ENCODE measurements around the gene CYBA. TPM values are rescaled to one million over a fixed set of nuclear protein-coding genes. Genes with fewer than 3 reads are reported as not detected.

Gene CYBA
- polyA plus RNA-seq, 1 donor (not counting 4 experiments of a cell fraction or from before 2014, with no cell fraction given): 4.4 TPM

DNA sequence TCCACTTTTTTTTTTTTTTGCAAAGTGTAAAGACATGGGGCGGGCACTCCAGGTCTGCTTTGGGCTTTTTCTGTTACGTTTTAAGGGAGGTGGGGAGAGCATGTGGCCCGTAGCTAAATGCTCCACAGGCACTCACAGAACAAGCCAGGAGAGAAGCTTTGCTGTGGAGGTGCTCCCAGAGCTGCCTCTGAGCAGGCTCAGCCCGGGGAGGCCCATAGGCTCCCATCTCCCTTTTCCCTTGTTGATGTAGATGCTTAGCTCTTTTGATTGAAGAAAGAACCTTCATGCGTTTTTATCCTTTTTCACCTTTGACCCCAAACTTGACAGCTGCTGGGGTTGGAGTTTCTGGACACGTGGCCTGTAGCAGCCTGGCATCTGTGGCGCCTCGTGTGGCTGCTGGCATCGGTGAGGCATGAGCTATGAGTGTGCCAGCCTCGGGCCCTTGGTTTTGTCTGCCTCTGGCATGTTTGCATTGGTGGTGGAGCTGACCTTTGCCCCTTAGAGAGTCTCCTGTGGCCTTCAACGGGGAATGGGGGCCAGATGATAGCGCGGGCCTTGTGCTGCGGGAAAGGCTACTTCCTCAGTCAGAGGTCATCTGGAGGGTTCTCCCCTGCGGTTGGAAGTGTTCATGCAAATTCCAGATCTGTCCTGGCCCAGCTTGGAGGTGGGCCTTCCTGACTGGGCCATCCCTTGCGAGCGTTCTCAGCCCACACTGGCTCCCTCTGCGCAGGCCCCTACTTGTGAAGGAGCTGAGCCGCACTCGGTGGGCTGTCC, 32.5 kb downstream of the CYBA start:
- DNase-seq (ENCODE audit: low read depth, low spot score) (no peak), FAIRE-seq (no peak)
- TF ChIP-seq, protein P1, sequence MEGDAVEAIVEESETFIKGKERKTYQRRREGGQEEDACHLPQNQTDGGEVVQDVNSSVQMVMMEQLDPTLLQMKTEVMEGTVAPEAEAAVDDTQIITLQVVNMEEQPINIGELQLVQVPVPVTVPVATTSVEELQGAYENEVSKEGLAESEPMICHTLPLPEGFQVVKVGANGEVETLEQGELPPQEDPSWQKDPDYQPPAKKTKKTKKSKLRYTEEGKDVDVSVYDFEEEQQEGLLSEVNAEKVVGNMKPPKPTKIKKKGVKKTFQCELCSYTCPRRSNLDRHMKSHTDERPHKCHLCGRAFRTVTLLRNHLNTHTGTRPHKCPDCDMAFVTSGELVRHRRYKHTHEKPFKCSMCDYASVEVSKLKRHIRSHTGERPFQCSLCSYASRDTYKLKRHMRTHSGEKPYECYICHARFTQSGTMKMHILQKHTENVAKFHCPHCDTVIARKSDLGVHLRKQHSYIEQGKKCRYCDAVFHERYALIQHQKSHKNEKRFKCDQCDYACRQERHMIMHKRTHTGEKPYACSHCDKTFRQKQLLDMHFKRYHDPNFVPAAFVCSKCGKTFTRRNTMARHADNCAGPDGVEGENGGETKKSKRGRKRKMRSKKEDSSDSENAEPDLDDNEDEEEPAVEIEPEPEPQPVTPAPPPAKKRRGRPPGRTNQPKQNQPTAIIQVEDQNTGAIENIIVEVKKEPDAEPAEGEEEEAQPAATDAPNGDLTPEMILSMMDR (optimal IDR thresholded peaks at IDR 0.05 in 1 of 3, IDR thresholded peaks at IDR 0.05 in 1 of 3, conservative IDR thresholded peaks at IDR 0.05 in 1 of 3; ENCODE audit: extremely low read depth in 1 of 3, insufficient read depth in 2 of 3, low read length in 3 of 3): no peak
- TF ChIP-seq EZH2 (IDR thresholded peaks at IDR 0.05; ENCODE audit: low read length): no peak
- dilution Hi-C loops (cut with MboI; ENCODE audit: extremely low pct_ligation_motif_present, low sequenced_read_pairs): no loop called here
- H3K4me3 ChIP-seq (ENCODE audit: control insufficient read depth in 2 of 3, extremely low read depth in 1 of 3, insufficient read depth in 2 of 3, low read depth in 1 of 3, low read length in 3 of 3): no peak overlapping the region
- H3K27me3 ChIP-seq (ENCODE audit: control insufficient read depth, extremely low read depth, insufficient read depth, low read length): no peaks in the 10 kb centered on the region
- no peaks in the 10 kb centered on the region for H3K4me1 ChIP-seq (ENCODE audit: control insufficient read depth, extremely low read depth, insufficient read depth, low read length)
- peaks cover 18 to 34% of the 10 kb centered on the region in 2 experiments for H3K36me3 ChIP-seq (ENCODE audit: control insufficient read depth in 2 of 2, extremely low read depth in 1 of 2, insufficient read depth in 2 of 2, low read length in 2 of 2)
- no peak overlapping the region for H3K4me2 ChIP-seq (ENCODE audit: control insufficient read depth, extremely low read depth, insufficient read depth, low read depth, low read length)
- H3K9me1 ChIP-seq (ENCODE audit: control insufficient read depth, extremely low read depth, insufficient read depth, low read length): no peaks in the 10 kb centered on the region
- H3K27ac ChIP-seq (ENCODE audit: control insufficient read depth, insufficient read depth, low read length): no peak overlapping the region
- H3K9me3 ChIP-seq (ENCODE audit: control insufficient read depth, low read depth, low read length): no peaks in the 10 kb centered on the region
- no peak overlapping the region for H2AFZ ChIP-seq (ENCODE audit: control insufficient read depth, low read length)
- peaks cover 3% of the 10 kb centered on the region for H3K79me2 ChIP-seq (ENCODE audit: control insufficient read depth, insufficient read depth, low read length)
- H4K20me1 ChIP-seq (ENCODE audit: control insufficient read depth, extremely low read depth, insufficient read depth, low read length): peaks cover 11% of the 10 kb centered on the region
- no peak overlapping the region for H3K9ac ChIP-seq (ENCODE audit: control insufficient read depth, extremely low read depth, insufficient read depth, low read length)

DNA sequence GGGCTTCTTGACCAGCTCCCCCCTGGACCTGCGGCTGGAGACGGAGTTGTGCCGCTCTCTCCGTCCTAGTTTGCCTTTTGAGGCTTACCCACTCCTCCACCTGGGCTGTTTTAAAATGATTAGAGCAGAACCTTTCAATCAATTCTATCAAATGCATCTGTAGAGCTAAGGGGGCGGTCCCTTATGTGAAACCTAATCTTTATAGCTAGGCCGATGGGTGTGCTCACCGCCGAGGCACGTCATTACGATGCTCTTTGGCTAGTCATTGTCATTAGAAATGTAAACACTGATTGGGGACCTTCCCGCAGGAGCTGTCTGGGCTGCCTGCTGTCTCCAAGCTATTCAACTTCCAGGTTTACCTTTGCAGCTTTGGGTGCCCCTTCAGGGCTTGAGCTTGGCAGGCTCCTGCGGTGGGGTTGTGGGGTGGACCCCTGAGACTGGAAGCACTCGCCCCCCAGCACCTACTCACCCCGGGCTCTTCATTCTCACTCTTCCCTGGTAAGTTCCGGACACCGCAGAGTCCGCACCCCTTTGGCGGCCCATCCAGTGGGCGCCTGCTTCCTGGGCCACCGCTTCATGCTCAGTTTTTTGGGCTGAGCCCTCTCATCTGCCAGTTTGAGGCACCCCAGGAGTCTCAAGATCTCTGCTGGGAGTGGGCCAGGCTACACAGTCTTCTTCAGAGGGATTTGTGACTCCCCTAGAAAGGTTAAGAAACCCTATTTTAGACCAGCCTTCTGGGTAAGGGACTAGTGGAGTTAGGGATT, 33.4 kb downstream of the CYBA start:
- dilution Hi-C loops (cut with MboI; ENCODE audit: extremely low pct_ligation_motif_present, low sequenced_read_pairs): no loop called here
- TF ChIP-seq EZH2 (IDR thresholded peaks at IDR 0.05; ENCODE audit: low read length): no peak
- TF ChIP-seq, protein P1 (optimal IDR thresholded peaks at IDR 0.05 in 1 of 3, IDR thresholded peaks at IDR 0.05 in 1 of 3, conservative IDR thresholded peaks at IDR 0.05 in 1 of 3; ENCODE audit: extremely low read depth in 1 of 3, insufficient read depth in 2 of 3, low read length in 3 of 3): no peak
- no peak overlapping the region for H3K9ac ChIP-seq (ENCODE audit: control insufficient read depth, extremely low read depth, insufficient read depth, low read length)
- H3K4me2 ChIP-seq (ENCODE audit: control insufficient read depth, extremely low read depth, insufficient read depth, low read depth, low read length): no peak overlapping the region
- no peak overlapping the region for H3K27ac ChIP-seq (ENCODE audit: control insufficient read depth, insufficient read depth, low read length)
- no peaks in the 10 kb centered on the region for H3K27me3 ChIP-seq (ENCODE audit: control insufficient read depth, extremely low read depth, insufficient read depth, low read length)
- no peaks in the 10 kb centered on the region for H3K9me1 ChIP-seq (ENCODE audit: control insufficient read depth, extremely low read depth, insufficient read depth, low read length)
- no peaks in the 10 kb centered on the region for H3K9me3 ChIP-seq (ENCODE audit: control insufficient read depth, low read depth, low read length)
- no peaks in the 10 kb centered on the region for H3K4me1 ChIP-seq (ENCODE audit: control insufficient read depth, extremely low read depth, insufficient read depth, low read length)
- no peak for DNase-seq (ENCODE audit: low read depth, low spot score)
- peaks cover 15 to 33% of the 10 kb centered on the region in 2 experiments for H3K36me3 ChIP-seq (ENCODE audit: control insufficient read depth in 2 of 2, extremely low read depth in 1 of 2, insufficient read depth in 2 of 2, low read length in 2 of 2)
- H2AFZ ChIP-seq (ENCODE audit: control insufficient read depth, low read length): no peak overlapping the region
- H4K20me1 ChIP-seq (ENCODE audit: control insufficient read depth, extremely low read depth, insufficient read depth, low read length): peaks cover 11% of the 10 kb centered on the region
- no peak for FAIRE-seq
- H3K79me2 ChIP-seq (ENCODE audit: control insufficient read depth, insufficient read depth, low read length): peaks cover 3% of the 10 kb centered on the region
- H3K4me3 ChIP-seq (ENCODE audit: control insufficient read depth in 2 of 3, extremely low read depth in 1 of 3, insufficient read depth in 2 of 3, low read depth in 1 of 3, low read length in 3 of 3): no peak overlapping the region
